Spleen (tissue), 11 donors: ENCODE results near the gene CCNY. TPM values are rescaled to one million over a fixed set of nuclear protein-coding genes. Genes with fewer than 3 reads are reported as not detected.

ENCODE experiments used
- DNase-seq: peaks from one replicate; pipeline ENCODE4 v3.0.0-alpha.2; 2020
- H3K27ac ChIP-seq, 8 donors: fragments of 200-600 bp; sonication (generic) in 7 of 8; 1 replicate in 4 of 8; 2 replicates in 4 of 8; pipeline versions ENCODE4 v1.5.0 to v1.8.0; 2016 to 2021; ENCODE audit warnings: inconsistent platforms in 4 of 8, mild to moderate bottlenecking in 4 of 8, moderate library complexity in 1 of 8
- H3K27me3 ChIP-seq, 7 donors: fragments of 200-600 bp; sonication (generic) in 6 of 7; replicated peaks in 1 of 7; 1 replicate in 4 of 7; 2 replicates in 3 of 7; pipeline versions ENCODE4 v1.5.0 to v1.8.0; 2016 to 2021; ENCODE audit warnings: inconsistent platforms in 3 of 7, mild to moderate bottlenecking in 1 of 7
- H3K36me3 ChIP-seq, 6 donors: fragments of 200-600 bp; sonication (generic) in 5 of 6; 1 replicate in 4 of 6; 2 replicates in 2 of 6; pipeline versions ENCODE4 v1.5.0 to v1.8.0; 2016 to 2021; ENCODE audit warnings: inconsistent platforms in 2 of 6
- H3K4me1 ChIP-seq, 6 donors: fragments of 200-600 bp; sonication (generic) in 5 of 6; 1 replicate in 3 of 6; 2 replicates in 3 of 6; pipeline versions ENCODE4 v1.5.0 to v1.8.0; 2016 to 2021; ENCODE audit warnings: inconsistent platforms in 3 of 6
- H3K4me3 ChIP-seq, 8 donors: fragments of 200-600 bp; sonication (generic) in 7 of 8; 1 replicate in 4 of 8; 2 replicates in 4 of 8; pipeline versions ENCODE4 v1.5.0 to v1.8.0; 2016 to 2021; ENCODE audit warnings: inconsistent platforms in 4 of 8, mild to moderate bottlenecking in 4 of 8, moderate library complexity in 2 of 8
- H3K9me3 ChIP-seq, 8 donors: fragments of 200-600 bp; sonication (generic) in 7 of 8; 1 replicate in 4 of 8; 2 replicates in 4 of 8; pipeline versions ENCODE4 v1.5.0 to v1.8.0; 2016 to 2021; ENCODE audit warnings: inconsistent platforms in 4 of 8
- CTCF ChIP-seq, 11 experiments: fragments of 200-600 bp in 7 of 11; fragments of 450-650 bp in 4 of 11; sonication (generic) in 4 of 11; IDR thresholded peaks in 8 of 11; conservative IDR thresholded peaks in 3 of 11; 1 replicate in 7 of 11; 2 replicates in 4 of 11; pipeline versions ENCODE4 v1.4.0 to v1.8.0; 2016 to 2021; ENCODE audit warnings: antibody characterized with exemption in 11 of 11, inconsistent platforms in 4 of 11, mild to moderate bottlenecking in 1 of 11
- POLR2A ChIP-seq, 3 donors: fragments of 450-650 bp; IDR thresholded peaks; one replicate each; pipeline ENCODE4 v1.5.1; 2017; ENCODE audit warnings: antibody characterized with exemption in 3 of 3, mild to moderate bottlenecking in 1 of 3
- POLR2AphosphoS5 ChIP-seq, 3 donors: sonication (generic); formaldehyde crosslinking; IDR thresholded peaks; one replicate each; pipeline ENCODE4 v1.5.1; 2017; ENCODE audit warnings: antibody characterized with exemption in 3 of 3
- WGBS, 5 donors: extraction: QIAGEN DNeasy Blood & Tissue Kit in 3 of 5; methylation state at CpG; one replicate each; pipeline versions ENCODE4 v1.1.5 to v1.1.7; 2013 to 2018; 5-methylcytosine and 5-hydroxymethylcytosine counted together
- intact Hi-C: fragments of 100-400 bp; cut with DNase I; formaldehyde crosslinking; loops from one replicate; pipeline ENCODE4 v1.15.0; 2023; ENCODE audit warnings: low total_unique reads
- polyA plus RNA-seq, 3 donors: library from polyadenylated mRNA; stranded (reverse); fragments of 200-250 nt; gene quantifications; one replicate each; pipeline ENCODE4 v1.2.1, GENCODE V29; 2013
- total RNA-seq, 7 donors: library from RNA; depleted of rRNA in 3 of 7; stranded (reverse); fragments of >200 nt in 3 of 7; fragmentation: NEBNext Ultra II Directional in 4 of 7; extraction: Animal tissue kit (Norgen Biotek cat#: 25700) in 4 of 7; gene quantifications; one replicate each; pipeline versions ENCODE4 v1.1.0 to v1.2.1, GENCODE V29; 2016 to 2021
- donor health status: healthy with polysubstance abuse.
- donor health status: DM: no; HTN: no; CAD: no; lungs with moderate emphysema.
- donor health status: DM: no; HTN: no; CAD: no.
- donor health status: Bipolar disorder and iron deficiency.
- donor health status: healthy.
- donor health status: DM: no; HTN: no; CAD: no.
- donor health status: DM: yes; HTN: yes; CAD: no.

Gene CCNY
- total and polyA plus RNA-seq, 10 donors = 21.1 to 83.1 (median 52.1) TPM

- no peak overlapping the region for H3K4me3 ChIP-seq
- H3K27me3 ChIP-seq = no peaks in the 10 kb centered on the region
- no peak for TF ChIP-seq POLR2A (IDR thresholded peaks at IDR 0.05)
- no peak for TF ChIP-seq POLR2AphosphoS5 (IDR thresholded peaks at IDR 0.05)
- no peak for TF ChIP-seq CTCF (IDR thresholded peaks at IDR 0.05 in 8 of 11, conservative IDR thresholded peaks at IDR 0.05 in 3 of 11)
- DNase-seq = no peak
- intact Hi-C loops = no loop called here
- H3K27ac ChIP-seq = no peak overlapping the region
- WGBS, 5 donors = 65 to 79% (median 74%) methylated on average over 9 of the region's 9 CpGs
- H3K36me3 ChIP-seq = no peaks in the 10 kb centered on the region
- H3K4me1 ChIP-seq = peaks cover 9 to 93% (median 59%) of the 10 kb centered on the region in 6 donors
- H3K9me3 ChIP-seq = no peaks in the 10 kb centered on the region
Measured at GRCh38 chr10:35355971-35356724, 19.8 kb downstream of the CCNY start.

GRCh38 chr10:35356725-35357092 lies 20.4 kb downstream of the CCNY start:
- Histone ChIP-seq H3K27ac (no peak overlapping the region), H3K4me3 (no peak overlapping the region), H3K36me3 (no peaks in the 10 kb centered on the region), H3K27me3 (no peaks in the 10 kb centered on the region), H3K4me1 (peaks cover 7 to 91% (median 57%) of the 10 kb centered on the region in 6 donors), H3K9me3 (no peaks in the 10 kb centered on the region)
- WGBS, 5 donors = 35 to 49% (median 41%) methylated on average over 2 of the region's 2 CpGs
- TF ChIP-seq POLR2A (IDR thresholded peaks at IDR 0.05) = no peak
- TF ChIP-seq POLR2AphosphoS5 (IDR thresholded peaks at IDR 0.05) = no peak
- TF ChIP-seq CTCF (IDR thresholded peaks at IDR 0.05 in 8 of 11, conservative IDR thresholded peaks at IDR 0.05 in 3 of 11) = no peak
- intact Hi-C loops = no loop called here
- DNase-seq = no peak

- TF ChIP-seq POLR2AphosphoS5 (IDR thresholded peaks at IDR 0.05) (no peak), POLR2A (IDR thresholded peaks at IDR 0.05) (no peak), CTCF (IDR thresholded peaks at IDR 0.05 in 8 of 11, conservative IDR thresholded peaks at IDR 0.05 in 3 of 11) (no peak)
- 85 to 90% (median 88%) methylated on average over 2 of the region's 2 CpGs for WGBS, 5 donors
- no peaks in the 10 kb centered on the region for H3K27me3 ChIP-seq
- H3K4me3 ChIP-seq = no peak overlapping the region
- no peaks in the 10 kb centered on the region for H3K36me3 ChIP-seq
- intact Hi-C loops = no loop called here
- no peaks in the 10 kb centered on the region for H3K9me3 ChIP-seq
- H3K27ac ChIP-seq = no peak overlapping the region
- peaks cover 4 to 82% (median 41%) of the 10 kb centered on the region in 6 donors for H3K4me1 ChIP-seq
- DNase-seq = no peak
Measured at GRCh38 chr10:35359056-35359455, 22.7 kb downstream of the CCNY start.

GRCh38 chr10:35359873-35360272 lies 23.6 kb downstream of the CCNY start:
- no peaks in the 10 kb centered on the region for H3K36me3 ChIP-seq
- 92 to 96% (median 95%) methylated on average over 4 of the region's 4 CpGs for WGBS, 5 donors
- H3K27me3 ChIP-seq = no peaks in the 10 kb centered on the region
- no peaks in the 10 kb centered on the region for H3K9me3 ChIP-seq
- DNase-seq = no peak
- no peak overlapping the region for H3K4me3 ChIP-seq
- TF ChIP-seq CTCF (IDR thresholded peaks at IDR 0.05 in 8 of 11, conservative IDR thresholded peaks at IDR 0.05 in 3 of 11) (no peak), POLR2AphosphoS5 (IDR thresholded peaks at IDR 0.05) (no peak), POLR2A (IDR thresholded peaks at IDR 0.05) (no peak)
- no peak overlapping the region for H3K27ac ChIP-seq
- intact Hi-C loops = no loop called here
- peaks cover 4 to 82% (median 38%) of the 10 kb centered on the region in 6 donors for H3K4me1 ChIP-seq
